HFFc6 (cell line): ENCODE results near the gene DUSP16. TPM values are rescaled to one million over a fixed set of nuclear protein-coding genes. Genes with fewer than 3 reads are reported as not detected.

Experiments
- DNase-seq: peaks from one replicate; pipeline ENCODE4 v3.0.0-alpha.2; 2018
- H3K27ac Mint-ChIP-seq: 2 replicates; pipeline ENCODE4 v1.8.0; 2020; ENCODE audit warnings: mild to moderate bottlenecking, mixed read lengths
- H3K27me3 Mint-ChIP-seq: 2 replicates; pipeline ENCODE4 v1.8.0; 2021; ENCODE audit warnings: mild to moderate bottlenecking, moderate library complexity, mixed read lengths; ENCODE audit not compliant: insufficient read depth
- H3K36me3 Mint-ChIP-seq: 2 replicates; pipeline ENCODE4 v1.8.0; 2021; ENCODE audit warnings: low read depth, mixed read lengths
- H3K4me1 Mint-ChIP-seq: 2 replicates; pipeline ENCODE4 v1.8.0; 2020; ENCODE audit warnings: low read depth, mixed read lengths
- H3K4me3 Mint-ChIP-seq: 2 replicates; pipeline ENCODE4 v1.8.0; 2020; ENCODE audit warnings: mild to moderate bottlenecking, moderate library complexity, mixed read lengths
- H3K9me3 Mint-ChIP-seq: 2 replicates; pipeline ENCODE4 v1.8.0; 2020; ENCODE audit warnings: mild to moderate bottlenecking, mixed read lengths
- total RNA-seq, 6 experiments: library from RNA; stranded (reverse); fragmentation: NEBNext Ultra II Directional; extraction: Animal tissue kit (Norgen Biotek cat#: 25700); gene quantifications; 2 replicates in 1 of 6; 3 replicates in 5 of 6; pipeline ENCODE4 v1.2.3, GENCODE V29; 2021
- TF ChIP-seq, protein P1 (sequence below): fragments of 200-600 bp; sonication (generic); IDR thresholded peaks from 2 replicates; pipeline ENCODE4 v1.5.0; 2021; ENCODE audit warnings: antibody characterized with exemption, mild to moderate bottlenecking

Gene DUSP16
- total RNA-seq, 6 experiments from 2014 or later = 5.9 to 8.9 (median 7.4) TPM

- Mint-ChIP-seq H3K4me1 (peaks cover 28% of the 10 kb centered on the region), H3K27ac (peak overlapping the region; percentile 90), H3K9me3 (no peaks in the 10 kb centered on the region; the same call in 1 of the 2 replicates), H3K36me3 (peaks cover 4% of the 10 kb centered on the region; the same call in 1 of the 2 replicates), H3K27me3 (peaks cover 5% of the 10 kb centered on the region), H3K4me3 (peak overlapping the region; percentile 83)
- TF ChIP-seq, protein P1, sequence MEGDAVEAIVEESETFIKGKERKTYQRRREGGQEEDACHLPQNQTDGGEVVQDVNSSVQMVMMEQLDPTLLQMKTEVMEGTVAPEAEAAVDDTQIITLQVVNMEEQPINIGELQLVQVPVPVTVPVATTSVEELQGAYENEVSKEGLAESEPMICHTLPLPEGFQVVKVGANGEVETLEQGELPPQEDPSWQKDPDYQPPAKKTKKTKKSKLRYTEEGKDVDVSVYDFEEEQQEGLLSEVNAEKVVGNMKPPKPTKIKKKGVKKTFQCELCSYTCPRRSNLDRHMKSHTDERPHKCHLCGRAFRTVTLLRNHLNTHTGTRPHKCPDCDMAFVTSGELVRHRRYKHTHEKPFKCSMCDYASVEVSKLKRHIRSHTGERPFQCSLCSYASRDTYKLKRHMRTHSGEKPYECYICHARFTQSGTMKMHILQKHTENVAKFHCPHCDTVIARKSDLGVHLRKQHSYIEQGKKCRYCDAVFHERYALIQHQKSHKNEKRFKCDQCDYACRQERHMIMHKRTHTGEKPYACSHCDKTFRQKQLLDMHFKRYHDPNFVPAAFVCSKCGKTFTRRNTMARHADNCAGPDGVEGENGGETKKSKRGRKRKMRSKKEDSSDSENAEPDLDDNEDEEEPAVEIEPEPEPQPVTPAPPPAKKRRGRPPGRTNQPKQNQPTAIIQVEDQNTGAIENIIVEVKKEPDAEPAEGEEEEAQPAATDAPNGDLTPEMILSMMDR = no peak
- DNase-seq = peak; percentile 6
Observed at GRCh38 chr12:12563290-12563928, 746 bp upstream of the DUSP16 start.

- Mint-ChIP-seq H3K9me3 (no peaks in the 10 kb centered on the region; the same call in 1 of the 2 replicates), H3K36me3 (peaks cover 3% of the 10 kb centered on the region; the same call in 1 of the 2 replicates), H3K4me1 (peaks cover 28% of the 10 kb centered on the region), H3K27me3 (peaks cover 3% of the 10 kb centered on the region; the same call in 1 of the 2 replicates), H3K4me3 (peak overlapping the region; percentile 88), H3K27ac (peak overlapping the region; percentile 94)
- DNase-seq = no peak
- TF ChIP-seq, protein P1 = no peak
Observed at GRCh38 chr12:12562016-12562483, 613 bp downstream of the DUSP16 start.

DNA sequence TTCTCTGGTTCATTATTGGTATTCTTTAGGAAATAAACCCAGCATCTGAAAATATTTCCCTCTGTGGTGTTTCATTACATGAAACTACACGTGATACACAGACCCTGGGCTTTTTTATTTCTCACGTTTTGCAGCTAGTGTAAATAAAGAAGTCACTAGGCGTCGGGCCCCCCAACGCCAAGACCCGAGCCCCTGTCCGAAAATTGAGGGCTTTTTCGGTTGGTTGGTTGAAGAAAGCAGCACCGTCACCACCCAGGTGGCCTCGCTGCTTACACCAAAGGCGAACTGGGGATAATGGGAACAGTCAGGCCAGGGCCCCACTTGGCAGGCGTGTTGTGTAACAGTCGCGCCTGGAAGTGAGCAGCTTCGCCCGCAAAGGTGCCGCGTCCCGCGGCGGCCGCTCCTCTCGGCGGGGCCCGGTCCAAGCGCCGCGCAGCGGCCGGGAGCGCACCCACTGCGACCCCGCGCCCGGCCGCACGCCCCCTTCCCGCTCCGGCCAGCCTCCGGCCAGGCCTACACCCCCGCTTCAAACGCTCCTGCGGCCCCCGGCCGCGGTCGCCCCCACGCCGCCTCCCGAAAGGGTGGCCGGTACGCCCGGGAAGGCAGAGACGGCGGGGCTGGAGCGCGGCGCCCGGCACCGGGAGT, 1.2 kb downstream of the DUSP16 start:
- H3K9me3 Mint-ChIP-seq = no peaks in the 10 kb centered on the region
- H3K27ac Mint-ChIP-seq = peak overlapping the region; percentile 92
- no peaks in the 10 kb centered on the region for H3K27me3 Mint-ChIP-seq
- peak overlapping the region; percentile 93 for H3K4me3 Mint-ChIP-seq
- H3K36me3 Mint-ChIP-seq = no peaks in the 10 kb centered on the region; the same call in 1 of the 2 replicates
- H3K4me1 Mint-ChIP-seq = peaks cover 28% of the 10 kb centered on the region
- TF ChIP-seq, protein P1 = 0 out of 2 replicates have a peak, but pooled peaks have one; percentile 11
- DNase-seq = peak; percentile 41

GRCh38 chr12:12560587-12561370, 1.9 kb downstream of the DUSP16 start:
- Mint-ChIP-seq H3K9me3 (no peaks in the 10 kb centered on the region), H3K4me3 (peak overlapping the region; percentile 93), H3K36me3 (no peaks in the 10 kb centered on the region; the same call in 1 of the 2 replicates), H3K27ac (peak overlapping the region; percentile 92), H3K27me3 (no peaks in the 10 kb centered on the region), H3K4me1 (peaks cover 28% of the 10 kb centered on the region)
- peak; percentile 53 for DNase-seq
- TF ChIP-seq, protein P1 = no peak

- TF ChIP-seq, protein P1 = no peak
- Mint-ChIP-seq H3K4me1 (peaks cover 28% of the 10 kb centered on the region), H3K4me3 (no peak overlapping the region), H3K27ac (no peak overlapping the region), H3K9me3 (no peaks in the 10 kb centered on the region), H3K36me3 (no peaks in the 10 kb centered on the region; the same call in 1 of the 2 replicates), H3K27me3 (no peaks in the 10 kb centered on the region)
- DNase-seq = no peak
Observed at GRCh38 chr12:12559719-12560296, 2.9 kb downstream of the DUSP16 start.
